Fibroblast of lung (primary cell): ENCODE data around the gene DCAF17. TPM values are rescaled to one million over a fixed set of nuclear protein-coding genes. Genes with fewer than 3 reads are reported as not detected.

Experiments
- DNase-seq, 2 donors: peaks; one replicate each; pipeline versions ENCODE4 v3.0.0 to v3.0.0-alpha.2; 2010; ENCODE audit warnings: low read depth in 2 of 2
- H2AFZ ChIP-seq: 2 replicates; pipeline ENCODE4 v1.5.1; 2012; ENCODE audit warnings: low read length, control low read depth, inconsistent platforms
- H3K27ac ChIP-seq: 2 replicates; pipeline ENCODE4 v1.5.1; 2011; ENCODE audit warnings: low read length, control low read depth; ENCODE audit not compliant: insufficient read depth
- H3K27me3 ChIP-seq: 2 replicates; pipeline ENCODE4 v1.5.1; 2011; ENCODE audit warnings: mild to moderate bottlenecking, low read length; ENCODE audit not compliant: control insufficient read depth, insufficient read depth
- H3K36me3 ChIP-seq: 2 replicates; pipeline ENCODE4 v1.5.1; 2011; ENCODE audit warnings: low read length; ENCODE audit not compliant: control insufficient read depth, insufficient read depth
- H3K4me1 ChIP-seq: 2 replicates; pipeline ENCODE4 v1.5.1; 2011; ENCODE audit warnings: low read length; ENCODE audit not compliant: control insufficient read depth, insufficient read depth; ENCODE audit errors: extremely low read depth
- H3K4me2 ChIP-seq: 2 replicates; pipeline ENCODE4 v1.5.1; 2011; ENCODE audit warnings: low read length, control low read depth; ENCODE audit not compliant: insufficient read depth; ENCODE audit errors: extremely low read depth
- H3K4me3 ChIP-seq, 4 experiments: fragments of 200-600 bp in 1 of 4; sonication (generic) in 1 of 4; replicated peaks in 1 of 4; 2 replicates each; pipeline ENCODE4 v1.5.1; 2011 to 2016; ENCODE audit warnings: low read length in 4 of 4, low read depth in 3 of 4, mild to moderate bottlenecking in 3 of 4, control low read depth in 2 of 4, inconsistent platforms in 1 of 4, mixed read lengths in 1 of 4; ENCODE audit not compliant: insufficient read depth in 1 of 4; ENCODE audit errors: control extremely low read depth in 1 of 4
- H3K79me2 ChIP-seq: 2 replicates; pipeline ENCODE4 v1.5.1; 2012; ENCODE audit warnings: mild to moderate bottlenecking, low read length, inconsistent platforms; ENCODE audit not compliant: control insufficient read depth, insufficient read depth
- H3K9ac ChIP-seq: 2 replicates; pipeline ENCODE4 v1.5.1; 2011; ENCODE audit warnings: mild to moderate bottlenecking, low read length, control low read depth; ENCODE audit not compliant: insufficient read depth
- H3K9me3 ChIP-seq: 2 replicates; pipeline ENCODE4 v1.5.1; 2012; ENCODE audit warnings: low read depth, low read length; ENCODE audit not compliant: control insufficient read depth, insufficient read depth
- H4K20me1 ChIP-seq: 2 replicates; pipeline ENCODE4 v1.5.1; 2011; ENCODE audit warnings: low read length; ENCODE audit not compliant: control insufficient read depth, insufficient read depth; ENCODE audit errors: extremely low read depth
- EZH2 ChIP-seq: IDR thresholded peaks from 2 replicates; pipeline ENCODE4 v1.5.1; 2012; ENCODE audit warnings: low read length, control low read depth, mild to moderate bottlenecking; ENCODE audit errors: missing control alignments
- polyA plus RNA-seq, 2 donors: library from polyadenylated mRNA; depleted of rRNA in 1 of 2; stranded (reverse) in 1 of 2; unstranded in 1 of 2; fragments of >200 nt; gene quantifications; 2 replicates each; pipeline ENCODE4 v1.2.1, GENCODE V29; 2011 to 2012; ENCODE audit warnings: missing spikeins in 1 of 2
- total RNA-seq: library from RNA; depleted of rRNA; stranded (reverse); fragments of >200 nt; gene quantifications from 2 replicates; pipeline ENCODE4 v1.2.1, GENCODE V29; 2014
- TF ChIP-seq, protein P1 (sequence below), 2 donors: IDR thresholded peaks in 1 of 2; conservative IDR thresholded peaks in 1 of 2; 1 replicate in 1 of 2; 2 replicates in 1 of 2; pipeline ENCODE4 v1.5.1; 2011 to 2012; ENCODE audit warnings: low read length in 2 of 2, control low read depth in 1 of 2, inconsistent platforms in 1 of 2, low read depth in 1 of 2, mild to moderate bottlenecking in 1 of 2

Gene DCAF17
- total and polyA plus RNA-seq, 2 donors (not counting 1 experiment from before 2014, with no cell fraction given): 10.2 to 30.6 TPM

GRCh38 chr2:171410624-171411023 is 23.4 kb upstream of the DCAF17 start:
- H4K20me1 ChIP-seq: no peaks in the 10 kb centered on the region
- DNase-seq: peak in 1 of 2 donors; percentile 17

GRCh38 chr2:171411214-171411613 is 22.8 kb upstream of the DCAF17 start:
- Histone ChIP-seq H3K27ac (no peak overlapping the region), H3K4me3 (no peak overlapping the region), H3K36me3 (no peaks in the 10 kb centered on the region), H3K9me3 (no peaks in the 10 kb centered on the region), H3K4me2 (no peak overlapping the region), H3K27me3 (no peaks in the 10 kb centered on the region), H2AFZ (no peak overlapping the region), H3K9ac (no peak overlapping the region), H4K20me1 (no peaks in the 10 kb centered on the region), H3K79me2 (no peaks in the 10 kb centered on the region), H3K4me1 (peaks cover 6% of the 10 kb centered on the region)
- TF ChIP-seq, protein P1, sequence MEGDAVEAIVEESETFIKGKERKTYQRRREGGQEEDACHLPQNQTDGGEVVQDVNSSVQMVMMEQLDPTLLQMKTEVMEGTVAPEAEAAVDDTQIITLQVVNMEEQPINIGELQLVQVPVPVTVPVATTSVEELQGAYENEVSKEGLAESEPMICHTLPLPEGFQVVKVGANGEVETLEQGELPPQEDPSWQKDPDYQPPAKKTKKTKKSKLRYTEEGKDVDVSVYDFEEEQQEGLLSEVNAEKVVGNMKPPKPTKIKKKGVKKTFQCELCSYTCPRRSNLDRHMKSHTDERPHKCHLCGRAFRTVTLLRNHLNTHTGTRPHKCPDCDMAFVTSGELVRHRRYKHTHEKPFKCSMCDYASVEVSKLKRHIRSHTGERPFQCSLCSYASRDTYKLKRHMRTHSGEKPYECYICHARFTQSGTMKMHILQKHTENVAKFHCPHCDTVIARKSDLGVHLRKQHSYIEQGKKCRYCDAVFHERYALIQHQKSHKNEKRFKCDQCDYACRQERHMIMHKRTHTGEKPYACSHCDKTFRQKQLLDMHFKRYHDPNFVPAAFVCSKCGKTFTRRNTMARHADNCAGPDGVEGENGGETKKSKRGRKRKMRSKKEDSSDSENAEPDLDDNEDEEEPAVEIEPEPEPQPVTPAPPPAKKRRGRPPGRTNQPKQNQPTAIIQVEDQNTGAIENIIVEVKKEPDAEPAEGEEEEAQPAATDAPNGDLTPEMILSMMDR (conservative IDR thresholded peaks at IDR 0.05 in 1 of 2, IDR thresholded peaks at IDR 0.05 in 1 of 2; ENCODE audit: low read depth in 1 of 2, low read length in 2 of 2): no peak
- TF ChIP-seq EZH2: no peak
- DNase-seq: no peak

More at GRCh38 chr2:171410624-171411023, 23.4 kb upstream of the DCAF17 start:
- H3K79me2 ChIP-seq: no peaks in the 10 kb centered on the region
- H3K4me2 ChIP-seq: no peak overlapping the region
- H2AFZ ChIP-seq: no peak overlapping the region
- no peak overlapping the region for H3K4me3 ChIP-seq
- no peak overlapping the region for H3K27ac ChIP-seq
- H3K36me3 ChIP-seq: no peaks in the 10 kb centered on the region
- TF ChIP-seq, protein P1 (conservative IDR thresholded peaks at IDR 0.05 in 1 of 2, IDR thresholded peaks at IDR 0.05 in 1 of 2; ENCODE audit: low read depth in 1 of 2, low read length in 2 of 2): no peak
- no peak for TF ChIP-seq EZH2
- H3K9ac ChIP-seq: no peak overlapping the region
- no peaks in the 10 kb centered on the region for H3K27me3 ChIP-seq
- no peaks in the 10 kb centered on the region for H3K9me3 ChIP-seq
- peaks cover 6% of the 10 kb centered on the region for H3K4me1 ChIP-seq

GRCh38 chr2:171411791-171412483 is 22.1 kb upstream of the DCAF17 start:
- H3K27ac ChIP-seq: peak overlapping the region; percentile 35
- no peaks in the 10 kb centered on the region for H4K20me1 ChIP-seq
- no peaks in the 10 kb centered on the region for H3K27me3 ChIP-seq
- H2AFZ ChIP-seq: peak overlapping the region; percentile 8
- H3K4me3 ChIP-seq: no peak overlapping the region
- no peaks in the 10 kb centered on the region for H3K9me3 ChIP-seq
- no peaks in the 10 kb centered on the region for H3K79me2 ChIP-seq
- DNase-seq: peak in 1 of 2 donors; percentile 42
- H3K4me2 ChIP-seq: peak overlapping the region; percentile 19
- no peak for TF ChIP-seq EZH2
- TF ChIP-seq, protein P1 (conservative IDR thresholded peaks at IDR 0.05 in 1 of 2, IDR thresholded peaks at IDR 0.05 in 1 of 2; ENCODE audit: low read depth in 1 of 2, low read length in 2 of 2): no peak
- peaks cover 6% of the 10 kb centered on the region for H3K4me1 ChIP-seq
- no peaks in the 10 kb centered on the region for H3K36me3 ChIP-seq
- H3K9ac ChIP-seq: no peak overlapping the region
